ENCODE results near the gene GPR55.

Gene GPR55

GRCh38 chr2:230900336-230900995 lies 24.6 kb downstream of the GPR55 start:
- no peak for DNase-seq (ENCODE audit: low read depth, low spot score)

DNA sequence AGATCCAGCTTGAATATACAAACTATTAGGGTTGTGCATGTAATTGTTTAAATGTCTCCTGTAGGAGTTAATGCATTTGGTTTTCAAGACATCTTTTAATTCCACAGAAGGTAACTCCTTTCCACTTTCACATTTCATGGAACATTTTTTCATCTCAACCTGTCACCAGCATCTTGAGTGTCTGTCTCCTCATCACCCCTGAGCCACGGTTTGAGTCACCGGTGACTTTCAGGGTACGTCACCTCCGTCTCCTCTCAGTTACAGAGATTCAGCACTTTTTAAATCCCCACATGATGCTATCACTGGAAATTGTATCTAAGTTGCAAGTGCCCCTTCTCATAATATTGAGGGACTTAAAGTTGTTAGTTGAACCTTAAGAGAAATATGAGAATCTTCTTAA lies 25.3 kb downstream of the GPR55 start:
- no peak for DNase-seq (ENCODE audit: low read depth, low spot score)

DNA sequence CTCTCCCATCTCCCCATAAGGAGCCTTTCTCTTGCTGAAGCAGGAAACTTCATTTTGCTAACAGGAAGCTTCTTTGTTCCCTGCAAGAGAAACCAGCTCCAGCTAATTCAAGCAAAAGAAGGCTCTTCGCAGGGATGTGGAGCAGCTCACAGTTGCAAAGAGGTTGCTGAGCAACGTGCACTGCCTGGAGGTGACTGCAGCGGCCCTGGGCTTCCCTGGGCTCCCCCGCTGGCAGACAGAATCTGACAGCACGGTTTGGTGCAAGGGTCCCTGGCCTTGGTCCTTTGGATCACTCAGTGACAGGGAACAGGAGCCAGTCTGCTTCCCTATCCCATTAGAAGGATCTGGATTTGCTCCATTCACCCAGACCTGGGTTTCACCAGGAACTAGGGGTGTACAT lies 25.8 kb downstream of the GPR55 start:
- no peak for DNase-seq (ENCODE audit: low read depth, low spot score)

GRCh38 chr2:230898713-230899091 lies 26.3 kb downstream of the GPR55 start:
- no peak for DNase-seq (ENCODE audit: low read depth, low spot score)

GRCh38 chr2:230898016-230898712 lies 26.9 kb downstream of the GPR55 start:
- DNase-seq (ENCODE audit: low read depth, low spot score), result no peak

DNA sequence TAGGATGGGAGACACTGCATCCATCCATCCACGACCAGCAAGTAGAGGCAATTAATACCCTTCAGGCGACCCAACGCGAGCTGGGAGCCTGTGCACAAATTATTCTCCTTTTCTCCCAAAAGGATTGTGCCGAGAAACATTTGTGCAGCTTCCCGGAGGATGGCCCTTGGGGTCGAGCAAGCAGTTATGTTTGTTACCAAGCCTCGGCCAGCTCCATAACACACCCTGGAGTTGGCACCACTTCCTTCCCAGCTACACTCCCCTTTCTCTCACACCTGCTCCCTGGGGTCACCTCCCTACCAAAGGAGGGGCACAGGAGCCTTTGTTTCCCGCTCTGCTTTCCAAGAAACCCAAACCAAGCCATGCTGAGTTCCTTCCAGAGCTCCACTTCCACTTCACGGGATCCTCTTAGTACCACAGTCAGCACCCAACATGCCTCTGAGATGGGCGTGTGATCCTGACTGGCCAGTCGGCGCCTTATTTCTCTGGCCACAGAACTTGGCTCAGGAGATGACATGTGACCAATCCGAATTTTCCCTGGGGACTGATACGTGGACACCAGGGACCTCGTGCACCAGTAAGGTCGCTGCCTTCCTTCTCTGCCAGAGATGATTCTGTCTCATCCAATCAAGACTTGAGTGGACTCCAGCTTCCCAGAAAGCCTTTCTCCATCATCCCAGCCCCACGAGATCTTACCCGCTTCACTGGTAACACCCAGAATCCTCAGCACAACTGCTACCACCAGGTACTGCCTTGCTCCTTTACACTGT lies 28.5 kb downstream of the GPR55 start:
- no peak for DNase-seq (ENCODE audit: low read depth, low spot score)

DNA sequence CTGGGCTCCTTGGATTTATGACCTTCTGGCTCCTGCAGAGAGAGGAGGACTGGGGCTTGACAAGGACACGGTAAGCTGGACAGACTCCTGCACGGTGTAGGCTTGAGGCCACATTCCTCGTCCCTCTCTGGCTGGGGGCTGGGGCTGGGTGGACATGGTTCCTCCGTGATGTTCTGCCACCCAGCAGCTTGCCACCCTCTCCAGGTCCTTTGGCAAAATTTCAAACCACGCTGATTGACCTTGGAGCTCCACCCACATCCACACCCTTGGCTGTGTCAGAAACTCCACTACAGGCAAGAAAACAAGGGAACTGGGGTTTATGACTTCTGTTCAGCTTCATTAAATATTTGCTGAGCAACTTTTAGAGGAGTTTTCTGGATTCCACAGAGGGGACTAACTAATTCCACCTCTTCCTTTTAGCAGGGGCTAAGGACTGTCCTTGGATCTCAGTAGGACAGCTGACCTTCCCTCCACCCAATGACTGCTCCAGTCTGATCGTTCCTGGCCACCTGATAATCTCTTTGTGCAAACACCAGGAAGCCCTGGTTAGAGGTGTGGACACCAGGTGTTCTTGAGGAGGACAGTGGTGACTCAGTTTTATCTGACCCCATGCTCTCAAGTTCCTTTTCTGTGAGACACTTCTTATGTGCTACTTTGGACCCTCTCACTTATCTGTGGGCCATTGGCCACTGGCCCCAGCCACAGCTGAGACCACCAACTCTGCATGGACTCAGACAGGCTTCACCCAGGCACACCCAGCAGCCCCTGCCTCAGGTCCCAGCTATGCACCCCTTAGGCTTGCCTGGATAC lies 29.3 kb downstream of the GPR55 start:
- no peak for DNase-seq (ENCODE audit: low read depth, low spot score)

DNA sequence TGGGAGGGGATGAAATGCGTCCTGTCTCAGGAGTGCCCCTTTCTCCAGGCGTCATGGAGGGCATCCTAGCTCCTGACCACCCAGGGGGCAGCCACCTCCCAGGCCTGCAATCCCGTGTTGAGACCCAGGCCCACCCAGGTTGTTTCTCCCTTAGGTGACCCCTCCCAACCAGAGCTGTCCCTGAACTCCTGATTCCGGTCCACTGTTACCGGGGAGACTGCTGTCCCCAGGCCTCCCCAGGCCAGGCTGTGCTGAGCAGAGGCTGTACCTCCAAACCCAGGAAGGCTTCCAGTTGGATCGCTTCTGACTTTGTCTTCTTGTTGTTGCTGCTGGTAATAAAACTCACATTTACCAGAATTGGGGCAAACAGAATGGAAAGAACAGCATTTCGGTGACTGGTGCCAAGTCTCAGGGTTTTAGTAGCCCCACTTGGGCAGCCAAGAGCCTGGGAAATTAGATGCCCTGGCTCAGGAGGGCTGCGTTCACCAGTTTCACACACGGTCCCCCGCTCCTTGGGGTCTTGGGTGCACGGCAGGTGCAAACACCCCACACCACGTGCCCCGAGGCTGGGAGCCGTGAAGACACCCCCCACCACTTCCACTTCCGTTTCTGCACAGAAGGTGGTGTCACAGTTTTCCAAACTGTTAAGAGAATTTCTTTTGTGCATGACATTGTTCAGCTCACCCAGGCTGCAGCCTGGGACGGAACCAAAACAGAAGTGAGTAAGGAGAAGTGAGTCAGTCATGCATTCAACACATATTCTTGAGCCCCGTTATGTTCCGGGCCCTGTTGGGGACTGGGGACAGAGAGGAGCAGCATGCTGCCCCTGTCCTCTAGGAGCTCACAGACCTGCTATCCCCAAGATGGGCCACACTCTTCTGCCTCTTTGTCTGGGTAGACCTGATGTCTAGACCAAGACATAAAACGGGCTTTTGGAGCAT lies 30.9 kb downstream of the GPR55 start:
- DNase-seq (ENCODE audit: low read depth, low spot score), result no peak

DNA sequence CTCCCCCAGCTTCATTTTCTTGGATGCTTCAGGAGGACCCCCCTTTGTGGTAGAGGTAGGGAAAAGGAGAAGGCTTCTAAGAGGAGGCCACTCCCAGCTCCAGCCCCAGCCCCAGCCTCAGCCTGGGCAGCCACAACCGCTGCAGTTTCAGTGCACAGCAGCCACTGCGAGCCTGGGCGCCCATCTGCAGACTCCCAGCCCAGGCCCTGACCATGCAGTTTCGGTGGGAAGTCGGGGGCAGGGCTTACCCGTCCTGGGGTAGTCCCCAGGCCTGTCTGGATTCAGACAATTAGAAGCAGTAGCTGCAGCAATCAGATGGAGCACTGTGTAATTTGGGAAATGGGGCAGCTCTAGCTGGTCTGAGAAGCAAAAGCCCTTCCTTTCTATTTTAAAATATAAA lies 31.7 kb downstream of the GPR55 start:
- no peak for DNase-seq (ENCODE audit: low read depth, low spot score)

DNA sequence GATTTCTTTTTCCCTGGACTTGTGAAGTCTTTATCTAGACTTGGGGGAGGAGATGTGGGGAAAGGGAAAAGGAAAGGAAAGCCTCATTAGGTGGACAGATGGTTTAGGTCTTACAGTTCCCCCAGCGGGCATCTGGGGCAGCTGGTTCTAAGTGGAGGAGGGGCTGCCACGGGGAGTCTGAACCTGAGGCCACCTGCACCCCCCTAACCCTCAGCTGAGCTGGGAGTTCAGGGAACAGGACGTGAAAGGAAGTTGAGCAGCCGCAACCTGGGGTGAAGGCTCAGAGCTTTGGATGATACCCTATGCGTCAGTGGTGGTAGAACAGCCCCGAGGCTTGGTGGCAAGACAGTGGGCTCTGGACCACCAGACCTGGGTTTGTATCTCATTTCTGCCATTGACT lies 33.5 kb downstream of the GPR55 start:
- no peak for DNase-seq (ENCODE audit: low read depth, low spot score)

- DNase-seq (ENCODE audit: low read depth, low spot score), result no peak
These were observed 34.0 kb downstream of the GPR55 start for GRCh38 chr2:230891064-230891463.

GRCh38 chr2:230890646-230891045 lies 34.4 kb downstream of the GPR55 start:
- DNase-seq (ENCODE audit: low read depth, low spot score), result no peak

DNA sequence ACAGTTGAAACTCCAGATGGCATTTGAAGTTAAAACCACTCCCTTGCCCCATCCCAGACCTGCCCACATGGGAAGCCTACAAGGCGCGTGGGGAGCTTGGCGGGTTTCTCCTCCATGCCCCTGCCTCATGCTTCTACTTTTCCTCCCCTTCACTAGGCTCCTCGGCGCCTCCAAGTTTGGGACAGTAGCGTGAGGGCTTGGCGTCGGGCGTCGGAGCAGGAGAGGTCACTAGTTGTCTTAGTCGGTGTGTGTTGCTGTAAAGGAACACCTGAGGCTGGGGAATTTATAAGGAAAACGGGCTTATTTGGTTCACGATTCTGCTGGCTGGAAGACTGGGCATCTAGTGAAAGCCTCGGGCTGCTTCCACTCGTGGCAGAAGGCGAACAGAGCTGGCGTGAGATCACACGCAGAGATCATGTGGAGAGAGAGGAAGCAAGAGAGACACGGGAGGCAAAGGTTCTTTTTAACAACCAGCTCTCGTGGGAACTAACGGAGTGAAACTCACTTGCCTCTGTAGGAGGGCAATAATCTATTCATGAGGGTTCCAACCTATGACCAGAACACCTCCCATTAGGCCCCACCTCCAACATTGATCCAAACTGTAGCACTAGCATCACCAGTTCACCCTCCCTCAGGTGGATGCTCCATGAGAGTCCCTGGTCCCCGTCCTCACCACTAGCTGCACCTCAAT lies 35.0 kb downstream of the GPR55 start:
- DNase-seq (ENCODE audit: low read depth, low spot score), result no peak

GRCh38 chr2:230888824-230889400 lies 36.1 kb downstream of the GPR55 start:
- no peak for DNase-seq (ENCODE audit: low read depth, low spot score)

- no peak for DNase-seq (ENCODE audit: low read depth, low spot score)
These were observed 37.7 kb downstream of the GPR55 start for GRCh38 chr2:230887342-230887741.

- no peak for DNase-seq (ENCODE audit: low read depth, low spot score)
These were observed 38.4 kb downstream of the GPR55 start for GRCh38 chr2:230886671-230887071.

DNA sequence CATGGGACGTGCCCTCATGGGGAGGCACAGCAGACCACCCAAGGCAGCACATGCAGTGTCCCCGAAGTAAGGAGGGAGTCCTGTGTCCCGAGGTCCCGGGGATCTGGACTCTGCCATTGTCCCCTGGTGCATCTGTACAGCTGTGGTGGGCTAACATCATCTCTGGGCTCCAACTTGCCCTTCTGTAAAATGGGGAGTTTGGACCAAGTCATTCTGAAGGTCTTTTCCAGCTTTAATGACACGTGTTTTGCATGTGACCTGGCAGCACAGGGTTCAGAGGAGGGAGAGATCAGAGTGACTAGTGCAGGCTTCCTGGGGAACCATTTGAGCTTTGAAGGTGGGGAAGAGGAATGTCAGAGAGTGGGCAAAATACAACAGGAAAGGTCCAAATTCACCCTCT lies 38.8 kb downstream of the GPR55 start:
- DNase-seq (ENCODE audit: low read depth, low spot score), result no peak

DNA sequence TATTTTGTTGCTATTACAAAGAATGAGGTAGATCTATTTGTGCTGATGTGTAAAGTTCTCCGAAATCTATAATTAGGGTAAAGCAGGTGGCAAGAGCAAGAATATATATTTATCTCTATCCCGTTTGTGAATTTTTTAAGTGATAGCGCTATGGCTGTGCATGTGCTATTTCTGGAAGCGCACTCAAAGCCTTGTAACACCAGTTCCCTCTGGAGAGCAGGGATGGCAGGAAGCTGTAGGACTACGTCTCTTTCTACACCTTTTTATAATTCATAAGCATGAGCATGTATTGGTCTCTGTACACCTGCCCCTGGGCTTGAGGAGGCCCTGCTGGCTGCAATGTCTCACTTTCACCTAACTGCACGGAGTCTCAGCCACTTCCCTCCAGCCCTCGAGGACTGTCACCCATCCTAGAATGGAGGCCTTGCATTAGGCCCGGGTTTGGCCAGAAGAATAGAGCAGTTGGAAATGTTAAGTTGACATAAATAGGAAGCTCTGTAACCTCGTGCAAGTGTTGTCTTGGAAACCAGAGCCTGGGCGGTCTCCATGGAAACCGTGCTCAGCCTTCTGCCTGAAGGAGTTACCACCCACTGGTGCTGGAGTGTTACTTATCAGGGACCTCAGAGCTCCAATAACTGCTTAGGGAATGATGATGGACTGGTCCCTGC lies 39.4 kb downstream of the GPR55 start:
- DNase-seq (ENCODE audit: low read depth, low spot score), result no peak

DNA sequence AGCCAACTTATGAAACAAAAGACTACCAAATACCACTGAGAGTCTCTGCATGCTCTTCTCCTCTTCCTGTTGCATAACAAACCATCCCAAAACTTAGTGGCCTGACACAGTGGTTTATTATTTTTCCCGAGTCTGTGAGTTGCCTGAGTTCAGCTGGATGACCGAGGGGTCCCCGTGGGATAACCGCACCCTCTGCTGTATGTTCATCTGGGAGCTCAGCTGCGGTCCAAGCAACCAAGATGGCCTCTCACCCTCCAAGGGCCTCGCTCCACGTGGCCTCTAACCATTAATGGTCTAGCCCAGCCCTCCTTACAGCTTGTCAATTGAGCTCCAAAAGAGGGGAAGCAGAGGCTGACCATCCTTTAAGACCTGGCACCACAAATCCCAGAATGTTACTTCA lies 43.2 kb downstream of the GPR55 start:
- no peak for DNase-seq (ENCODE audit: low read depth, low spot score)
